ENCODE results near the gene CDKL4.
"Not testable (repeated sequence)": the region's sequence is repeated elsewhere in the genome, so short reads cannot be mapped to it uniquely, and the experiment has no call there.

CDKL4 gene

DNA sequence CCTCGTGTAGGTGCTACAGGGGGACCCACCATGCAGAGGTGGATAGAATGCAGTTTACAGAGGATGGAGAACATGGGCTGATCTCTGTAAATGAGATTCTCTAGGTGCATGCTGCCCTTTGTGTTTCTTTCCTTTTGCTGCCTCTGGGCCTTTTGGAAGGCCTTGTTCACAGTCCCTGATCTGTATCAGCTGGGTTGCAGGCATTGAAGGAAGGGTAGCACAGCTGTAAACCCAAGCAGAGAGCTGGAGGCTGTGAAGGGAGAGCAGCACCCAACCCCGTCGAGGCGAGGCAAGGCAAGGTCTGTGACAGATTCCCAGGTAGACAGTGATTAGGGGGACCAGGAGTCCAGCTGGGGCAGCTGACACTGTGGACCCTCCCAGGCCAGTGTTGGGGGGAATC lies 66.8 kb downstream of the CDKL4 start:
- DNase-seq: no peak

DNA sequence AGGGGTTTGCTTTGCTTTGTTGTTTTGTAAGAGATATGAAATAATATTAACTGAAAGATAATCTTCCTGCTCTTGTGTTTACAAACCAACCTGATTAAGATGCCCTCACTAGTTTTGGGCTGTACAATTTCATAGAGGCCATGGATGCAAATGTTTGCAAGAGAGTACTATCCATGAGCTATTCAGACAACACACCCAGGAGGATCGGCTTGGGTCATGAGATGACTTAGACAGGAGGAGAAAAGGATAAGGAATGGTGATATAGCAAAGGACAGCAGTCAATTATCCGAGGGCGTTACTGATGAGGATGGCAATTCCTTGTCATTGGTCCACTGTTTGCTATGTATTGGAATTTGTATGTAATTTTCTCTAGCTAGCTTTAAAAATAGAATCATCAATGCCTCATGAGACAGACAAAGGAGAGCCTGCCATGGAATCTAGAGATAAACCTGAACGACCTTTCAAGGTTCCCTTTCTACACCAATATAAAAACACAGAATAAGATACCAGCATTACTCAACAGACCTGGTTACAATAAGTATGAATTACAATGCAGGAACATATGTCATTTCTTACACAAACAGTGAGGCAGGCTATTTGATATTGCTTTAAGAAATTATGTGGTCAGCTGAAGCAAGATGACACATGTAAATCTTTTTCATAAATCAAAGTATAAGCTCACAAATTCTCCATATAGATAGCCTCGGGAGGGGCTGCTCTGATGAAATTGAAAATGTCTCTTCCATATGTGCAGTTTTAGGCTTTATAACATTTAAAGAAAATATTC lies 68.6 kb downstream of the CDKL4 start:
- DNase-seq: no peak

DNA sequence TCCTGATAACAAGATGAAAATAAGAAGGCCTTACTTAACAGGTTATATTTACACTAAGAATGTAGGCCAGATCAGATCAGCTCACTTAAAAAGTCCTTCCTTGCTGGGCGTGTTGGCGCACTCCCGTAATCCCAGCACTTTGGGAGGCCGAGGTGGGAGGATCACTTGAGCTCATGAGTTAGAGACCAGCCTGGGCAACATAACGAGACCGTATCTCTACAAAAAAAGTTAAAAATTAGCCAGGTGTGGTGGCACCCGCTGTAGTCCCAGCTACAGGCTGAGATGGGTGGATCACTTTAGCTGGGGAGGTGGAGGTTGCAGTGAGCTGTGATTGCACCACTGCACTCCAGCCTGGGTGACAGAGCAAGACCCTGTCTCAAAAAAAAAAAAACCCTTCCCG lies 69.7 kb downstream of the CDKL4 start:
- no peak for DNase-seq

GRCh38 chr2:39172047-39172706 lies 71.6 kb downstream of the CDKL4 start:
- not testable (repeated sequence) for DNase-seq

DNA sequence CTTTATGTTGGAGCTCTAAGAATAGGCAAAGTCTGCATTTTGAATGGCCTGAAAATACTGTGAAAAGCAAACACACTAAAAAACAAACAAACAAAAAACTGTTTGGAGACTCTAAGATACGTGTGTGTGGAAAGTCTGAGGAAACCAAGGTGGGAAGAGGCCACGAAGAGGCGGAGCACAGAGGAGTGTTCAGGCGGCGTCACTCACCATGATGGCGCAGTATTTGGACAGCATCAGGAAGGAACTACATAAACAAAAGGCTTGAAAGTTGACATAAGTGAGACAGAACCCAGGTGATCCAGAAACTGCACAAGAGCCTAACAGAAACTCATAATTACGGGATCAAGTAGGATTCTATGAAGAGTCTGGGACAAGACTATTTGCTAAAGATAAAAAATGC lies 72.1 kb downstream of the CDKL4 start:
- no peak for DNase-seq

DNA sequence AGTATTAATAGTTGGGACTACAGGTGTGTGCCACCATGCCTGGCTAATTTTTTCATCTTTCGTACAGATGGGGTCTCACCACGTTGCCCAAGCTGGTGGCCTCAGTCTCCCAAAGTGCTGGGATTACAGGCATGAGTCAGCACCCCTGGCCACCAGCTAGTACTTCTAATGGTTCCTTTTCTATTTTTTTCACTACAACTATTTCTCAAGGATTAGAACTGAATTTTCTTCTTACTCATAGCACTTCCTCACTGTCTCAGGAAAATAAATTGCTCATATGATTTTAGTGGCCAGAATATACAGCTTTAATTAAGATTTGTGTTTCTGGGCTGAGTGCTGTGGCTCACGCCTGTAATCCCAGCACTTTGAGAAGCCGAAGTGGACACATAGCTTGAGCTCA lies 79.7 kb downstream of the CDKL4 start:
- no peak for DNase-seq

GRCh38 chr2:39160982-39161381 lies 82.8 kb downstream of the CDKL4 start:
- DNase-seq: peak; percentile 57

GRCh38 chr2:39159283-39159682 lies 84.5 kb downstream of the CDKL4 start:
- no peak for DNase-seq

- no peak for DNase-seq
Observed at GRCh38 chr2:39158351-39158750, 85.4 kb downstream of the CDKL4 start.

DNA sequence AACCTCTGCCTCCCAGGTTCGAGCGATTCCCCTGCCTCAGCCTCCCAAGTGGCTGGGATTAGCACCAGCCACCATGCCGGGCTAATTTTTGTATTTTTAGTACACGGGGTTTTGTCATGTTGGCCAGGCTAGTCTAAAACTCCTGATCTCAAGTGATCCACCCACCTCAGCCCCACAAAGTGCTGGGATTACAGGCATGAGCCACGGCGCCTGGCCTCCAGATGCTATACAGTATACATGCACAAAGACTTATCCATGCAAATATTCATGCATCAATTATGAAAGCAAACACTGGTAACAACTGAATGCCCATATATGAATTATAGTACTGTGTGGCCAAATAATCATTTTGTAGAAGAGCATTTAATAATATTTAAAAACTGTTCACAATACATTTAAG lies 86.9 kb downstream of the CDKL4 start:
- DNase-seq: no peak

DNA sequence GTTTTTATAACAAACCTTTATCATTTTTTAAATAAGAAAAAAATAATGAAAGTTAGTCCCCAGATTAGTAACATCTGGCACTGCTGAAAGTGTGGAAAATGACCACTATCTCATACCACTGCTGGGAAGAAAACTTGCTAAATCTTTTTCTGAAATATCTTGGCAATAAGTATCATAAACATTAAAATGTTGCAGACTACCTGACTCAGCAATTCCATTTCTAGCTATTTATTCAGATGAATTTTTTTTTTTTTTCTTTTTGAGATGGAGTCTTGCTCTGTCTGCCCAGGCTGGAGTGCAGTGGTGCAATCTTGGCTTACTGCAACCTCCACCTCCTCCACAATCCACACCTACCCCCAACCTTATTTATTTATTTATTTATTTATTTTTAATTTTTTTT lies 87.7 kb downstream of the CDKL4 start:
- no peak for DNase-seq

DNA sequence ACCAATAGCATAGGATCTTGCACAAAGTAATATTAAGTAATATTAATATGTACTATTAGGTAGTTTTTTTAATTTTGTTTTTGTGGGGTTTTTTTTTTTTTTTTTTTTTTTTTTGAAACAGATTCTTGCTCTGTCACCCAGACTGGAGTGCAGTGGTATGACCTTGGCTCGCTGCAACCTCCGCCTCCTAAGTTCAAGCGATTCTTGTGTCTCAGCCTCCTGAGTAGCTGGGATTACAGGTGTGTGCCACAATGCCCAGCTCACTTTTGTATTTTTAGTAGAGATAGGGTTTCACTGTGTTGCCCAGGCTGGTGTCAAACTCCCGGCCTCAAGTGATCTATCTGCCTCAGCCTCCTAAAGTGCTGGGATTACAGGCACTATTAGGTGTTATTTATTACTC lies 88.2 kb downstream of the CDKL4 start:
- DNase-seq: not testable (repeated sequence)

GRCh38 chr2:39154944-39155343 lies 88.8 kb downstream of the CDKL4 start:
- no peak for DNase-seq

DNA sequence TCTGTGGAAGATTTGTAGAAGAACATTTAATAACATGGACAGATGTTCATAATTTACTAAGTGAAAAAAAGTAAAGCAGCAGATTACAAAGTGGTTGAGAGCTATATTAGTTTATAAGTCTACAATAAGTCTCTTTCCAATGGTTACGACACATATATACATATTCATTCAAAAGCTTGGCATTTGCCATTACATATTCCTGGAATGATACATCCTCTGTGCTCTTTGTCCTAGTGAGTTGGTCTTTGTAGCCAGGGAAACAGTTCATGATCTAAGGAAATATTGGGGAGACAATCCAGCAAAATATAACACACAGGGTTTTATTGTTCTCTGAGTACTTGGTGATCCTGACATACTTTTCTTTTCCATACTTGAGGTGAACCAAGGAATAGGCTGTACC lies 90.5 kb downstream of the CDKL4 start:
- no peak for DNase-seq

DNA sequence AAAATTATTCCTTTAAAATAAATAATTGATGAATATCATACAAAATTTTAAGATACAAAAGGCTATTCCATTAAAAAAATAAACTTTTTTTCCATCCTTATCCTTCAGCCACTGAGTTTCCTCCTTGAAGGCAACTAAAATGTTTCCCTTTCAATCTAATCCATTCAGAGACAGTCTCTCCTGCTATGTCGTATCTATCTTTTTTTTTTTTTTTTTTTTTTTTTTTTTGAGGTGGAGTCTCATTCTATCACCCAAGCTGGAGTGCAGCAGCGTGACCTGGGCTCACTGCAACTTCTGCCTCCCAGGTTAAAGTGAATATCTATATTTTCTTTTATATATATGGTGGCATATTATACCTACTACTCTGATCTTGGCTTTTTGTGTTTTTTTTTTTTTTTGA lies 91.3 kb downstream of the CDKL4 start:
- no peak for DNase-seq

- DNase-seq: no peak
Observed at GRCh38 chr2:39150890-39151497, 92.8 kb downstream of the CDKL4 start.

GRCh38 chr2:39150102-39150562 lies 93.6 kb downstream of the CDKL4 start:
- no peak for DNase-seq

DNA sequence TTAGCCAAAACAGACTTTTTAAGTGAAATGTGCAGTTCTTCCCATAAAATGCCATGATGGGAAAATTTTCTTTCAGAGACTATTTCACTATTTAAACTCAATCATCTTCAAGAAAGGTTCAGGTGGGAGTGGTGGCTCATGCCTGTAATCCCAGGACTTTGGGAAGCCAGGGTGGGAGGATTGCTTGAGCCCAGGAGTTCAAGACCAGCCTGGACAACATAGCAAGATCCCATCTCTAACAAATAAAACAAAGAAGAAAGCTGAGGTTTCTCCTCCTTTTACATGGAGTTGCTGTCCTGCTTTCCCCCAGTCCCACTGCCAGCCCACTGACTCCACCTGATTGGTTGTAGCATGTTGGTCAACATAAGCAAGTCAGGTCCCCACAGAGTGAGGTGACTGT lies 97.1 kb downstream of the CDKL4 start:
- no peak for DNase-seq

GRCh38 chr2:39145906-39146421 lies 97.8 kb downstream of the CDKL4 start:
- no peak for DNase-seq

DNA sequence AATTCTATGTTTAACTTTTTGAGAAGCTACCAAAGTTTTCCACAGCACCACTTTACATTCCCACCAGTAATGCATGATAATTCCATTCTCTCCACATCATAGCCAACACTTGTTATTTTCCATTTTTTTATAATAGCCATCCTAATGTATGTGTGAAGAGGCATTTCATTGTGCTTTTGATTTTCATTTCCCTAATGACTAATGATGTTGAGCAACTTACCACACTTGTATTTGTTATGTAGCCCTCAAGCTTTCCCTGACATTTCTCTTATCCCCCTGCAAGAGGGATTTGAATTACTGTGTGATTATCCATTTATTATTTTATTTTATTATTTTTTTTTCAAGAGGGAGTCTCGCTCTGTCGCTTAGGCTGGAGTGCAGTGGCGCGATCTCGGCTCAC lies 99.4 kb downstream of the CDKL4 start:
- DNase-seq: no peak

DNA sequence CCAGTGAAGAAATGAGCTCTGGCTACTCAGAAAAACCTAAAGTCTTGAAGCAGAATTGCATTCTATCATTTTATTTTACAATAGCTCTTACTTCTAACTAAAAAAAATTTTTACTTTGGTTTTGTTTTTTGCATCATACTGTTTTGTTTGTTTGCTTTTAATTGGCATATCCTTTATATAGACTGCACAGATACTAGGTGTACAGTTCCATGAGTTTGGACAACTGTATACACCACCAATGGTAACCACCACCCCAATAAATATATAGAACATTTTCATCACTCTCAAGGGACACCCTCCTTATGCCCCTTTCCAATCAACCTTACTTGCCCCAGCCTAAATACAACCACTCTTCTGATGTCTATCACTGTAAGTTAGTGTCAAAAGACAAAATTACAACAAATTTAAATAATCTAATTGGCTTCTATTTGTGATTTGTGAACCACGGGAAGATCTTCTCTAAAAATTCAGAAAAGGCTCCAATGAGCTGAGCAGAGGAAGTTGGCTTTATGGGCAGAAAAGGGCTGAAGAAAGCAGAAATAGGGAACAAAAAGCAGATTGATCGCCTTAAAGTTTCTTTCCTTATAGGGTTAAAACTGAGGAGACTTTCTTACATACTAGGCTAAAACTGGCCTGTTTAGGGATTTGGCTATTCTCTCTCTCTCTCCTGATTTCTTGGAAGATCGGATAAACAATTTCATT lies 100.7 kb downstream of the CDKL4 start:
- no peak for DNase-seq

GRCh38 chr2:39141334-39142271 lies 102.2 kb downstream of the CDKL4 start:
- DNase-seq: no peak
